PC-9 (cell line): ENCODE results near the gene TMEM250. TPM values are rescaled to one million over a fixed set of nuclear protein-coding genes. Genes with fewer than 3 reads are reported as not detected.
A peak's percentile ranks its signal among the peaks of the same experiment; 100 is the strongest.

Source experiments
- BruUV-seq: library from RNA; stranded (reverse); fragments of 400-500 nt; replicated peaks from 2 replicates; lab custom pipeline; 2021; lab: Mats Ljungman, UMichigan
- CTCF ChIA-PET: fragments of 300-600 bp; sonication (Branson Sonifier 250); formaldehyde crosslinking; loops from one replicate; lab custom pipeline; 2022; ENCODE audit warnings: antibody characterized with exemption; lab: Charles Lee
- POLR2A ChIA-PET: fragments of 300-600 bp; sonication (Branson Sonifier 250); formaldehyde crosslinking; loops from one replicate; lab custom pipeline; 2022; ENCODE audit warnings: antibody characterized with exemption; ENCODE audit not compliant: unreplicated experiment; lab: Charles Lee
- DNase-seq, 2 experiments: peaks; one replicate each; pipeline versions ENCODE4 v3.0.0 to v3.0.0-alpha.2; 2015 to 2022; ENCODE audit warnings: mixed read lengths in 1 of 2
- H2AFZ ChIP-seq: fragments of 200-600 bp; sonication (generic); 2 replicates; pipeline ENCODE4 v1.8.1; 2017; ENCODE audit warnings: antibody characterized with exemption
- H3F3A ChIP-seq: fragments of 200-600 bp; sonication (generic); 2 replicates; pipeline ENCODE4 v1.8.1; 2017; ENCODE audit warnings: antibody characterized with exemption, mild to moderate bottlenecking, low read depth; ENCODE audit not compliant: insufficient read depth
- H3K27ac ChIP-seq: fragments of 200-600 bp; sonication (generic); 2 replicates; pipeline ENCODE4 v1.6.1; 2016; ENCODE audit warnings: mixed run types
- H3K27me3 ChIP-seq: fragments of 200-600 bp; sonication (generic); 2 replicates; pipeline ENCODE4 v1.6.1; 2016; ENCODE audit warnings: low read depth, mixed run types; ENCODE audit not compliant: insufficient read depth
- H3K36me3 ChIP-seq: fragments of 200-600 bp; sonication (generic); 2 replicates; pipeline ENCODE4 v1.6.1; 2016; ENCODE audit warnings: low read depth, mixed run types
- H3K4me1 ChIP-seq: fragments of 200-600 bp; sonication (generic); replicated peaks from 2 replicates; pipeline ENCODE4 v1.6.1; 2016; ENCODE audit warnings: mixed run types; ENCODE audit not compliant: insufficient read depth
- H3K4me2 ChIP-seq: fragments of 200-600 bp; sonication (generic); 2 replicates; pipeline ENCODE4 v1.6.1; 2017; ENCODE audit warnings: mixed run types
- H3K4me3 ChIP-seq: fragments of 200-600 bp; sonication (generic); 2 replicates; pipeline ENCODE4 v1.6.1; 2016; ENCODE audit warnings: mixed run types
- H3K79me2 ChIP-seq: fragments of 200-600 bp; sonication (generic); 2 replicates; pipeline ENCODE4 v1.6.1; 2017; ENCODE audit warnings: low read depth, mixed run types
- H3K9me2 ChIP-seq: fragments of 200-600 bp; sonication (generic); 2 replicates; pipeline ENCODE4 v1.8.1; 2017; ENCODE audit warnings: mild to moderate bottlenecking; ENCODE audit not compliant: insufficient read depth
- H3K9me3 ChIP-seq: fragments of 200-600 bp; sonication (generic); 2 replicates; pipeline ENCODE4 v1.8.1; 2016; ENCODE audit warnings: low read depth; ENCODE audit not compliant: insufficient read depth
- H4K20me1 ChIP-seq: fragments of 200-600 bp; sonication (generic); 2 replicates; pipeline ENCODE4 v1.8.1; 2017; ENCODE audit not compliant: insufficient read depth
- CTCF ChIP-seq: fragments of 200-600 bp; sonication (generic); conservative IDR thresholded peaks from 2 replicates; pipeline ENCODE4 v1.6.1; 2017; ENCODE audit warnings: mixed run types, antibody characterized with exemption, mild to moderate bottlenecking, moderate library complexity
- EZH2 ChIP-seq: fragments of 200-600 bp; sonication (generic); IDR thresholded peaks from 2 replicates; pipeline ENCODE4 v1.8.0; 2017; ENCODE audit warnings: antibody characterized with exemption, low read depth
- intact Hi-C: fragments of 100-400 bp; cut with micrococcal nuclease; formaldehyde crosslinking; loops from one replicate; pipeline ENCODE4 v1.10.0; 2022; ENCODE audit not compliant: unreplicated experiment
- total RNA-seq: library from RNA; stranded (reverse); gene quantifications from 2 replicates; pipeline ENCODE4 v1.2.3, GENCODE V29; 2021

Gene TMEM250
- total RNA-seq, 1 experiment from 2014 or later: 73.8 TPM

GRCh38 chr9:136079211-136079915 lies 39.3 kb downstream of the TMEM250 start:
- Histone ChIP-seq H3K4me2 (peak overlapping the region; percentile 10; the same call in 1 of the 2 replicates), H4K20me1 (peaks cover 42% of the 10 kb centered on the region), H3K27me3 (no peaks in the 10 kb centered on the region), H3K4me1 (peaks cover 13% of the 10 kb centered on the region; the same call in 1 of the 2 replicates), H3K79me2 (0 out of 2 replicates have a peak, but pooled peaks cover 4% of the 10 kb centered on the region), H3F3A (peaks cover 5% of the 10 kb centered on the region; the same call in 1 of the 2 replicates), H3K9me3 (no peaks in the 10 kb centered on the region), H3K4me3 (no peak overlapping the region), H3K36me3 (no peaks in the 10 kb centered on the region), H3K9me2 (no peaks in the 10 kb centered on the region), H2AFZ (no peak overlapping the region), H3K27ac (no peak overlapping the region)
- BruUV-seq: no TSS peak
- intact Hi-C loops: loop anchor here (1.0 to 5.0 kb wide), 2 partner anchors 27 to 38 kb away; partner anchors contain the start of gene TMEM250
- CTCF ChIA-PET: interaction anchor here (0.6 to 1.0 kb wide), 2 partner anchors 49 to 267 kb away, joined by 3 read pairs; no protein-coding TSS in a partner anchor
- POLR2A ChIA-PET: interaction anchor here (0.6 kb wide), 1 partner anchor 27 kb away, joined by 8 read pairs; no protein-coding TSS in a partner anchor
- TF ChIP-seq EZH2: no peak
- TF ChIP-seq CTCF: no peak
- peak; percentile 72 to 90 for DNase-seq

DNA sequence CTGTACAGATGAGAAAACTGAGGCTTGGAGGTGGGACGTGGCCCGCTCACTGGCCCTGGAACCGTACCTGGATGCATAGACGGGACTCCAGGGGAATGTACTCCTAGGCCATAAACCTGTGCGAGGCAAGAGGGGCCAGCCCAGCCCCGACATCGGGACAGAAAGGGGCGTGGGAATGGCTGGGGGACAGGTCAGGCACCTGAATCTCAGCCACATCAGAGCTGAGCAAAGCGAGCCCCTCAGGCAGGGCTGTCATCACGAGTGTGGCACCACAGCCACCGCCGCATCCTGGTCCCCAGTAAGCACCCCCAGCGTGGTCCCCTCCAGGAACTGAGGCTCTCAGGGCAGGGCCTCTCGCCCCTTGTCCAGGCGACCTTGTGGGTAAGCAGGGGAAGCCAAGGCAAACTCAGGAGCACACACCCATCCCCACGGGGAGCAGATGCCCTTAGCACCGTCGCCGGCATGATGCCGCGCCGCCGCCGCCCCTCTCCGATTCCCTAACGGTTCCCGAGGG lies 40.1 kb downstream of the TMEM250 start:
- H3K9me3 ChIP-seq: no peaks in the 10 kb centered on the region
- peaks cover 5% of the 10 kb centered on the region; the same call in 1 of the 2 replicates for H3F3A ChIP-seq
- H3K79me2 ChIP-seq: 0 out of 2 replicates have a peak, but pooled peaks cover 4% of the 10 kb centered on the region
- no peak for DNase-seq
- intact Hi-C loops: loop anchor here (1.0 to 5.0 kb wide), 2 partner anchors 26 to 39 kb away; partner anchors contain the start of gene TMEM250
- no peak overlapping the region for H2AFZ ChIP-seq
- ChIA-PET CTCF (no interaction called here), POLR2A (interaction anchor here (0.6 kb wide), 1 partner anchor 27 kb away, joined by 8 read pairs; no protein-coding TSS in a partner anchor)
- no peak overlapping the region for H3K4me2 ChIP-seq
- H3K9me2 ChIP-seq: no peaks in the 10 kb centered on the region
- BruUV-seq: no TSS peak
- no peaks in the 10 kb centered on the region for H3K27me3 ChIP-seq
- peaks cover 13% of the 10 kb centered on the region; the same call in 1 of the 2 replicates for H3K4me1 ChIP-seq
- H3K36me3 ChIP-seq: no peaks in the 10 kb centered on the region
- no peak overlapping the region for H3K27ac ChIP-seq
- H4K20me1 ChIP-seq: peaks cover 45% of the 10 kb centered on the region
- H3K4me3 ChIP-seq: no peak overlapping the region
- TF ChIP-seq EZH2: no peak
- TF ChIP-seq CTCF: no peak

GRCh38 chr9:136078024-136078423 lies 40.7 kb downstream of the TMEM250 start:
- CTCF ChIA-PET: no interaction called here
- H3K27ac ChIP-seq: no peak overlapping the region

More at GRCh38 chr9:136078024-136078423, 40.7 kb downstream of the TMEM250 start:
- peaks cover 13% of the 10 kb centered on the region; the same call in 1 of the 2 replicates for H3K4me1 ChIP-seq
- no peaks in the 10 kb centered on the region for H3K9me3 ChIP-seq
- H3F3A ChIP-seq: peaks cover 5% of the 10 kb centered on the region; the same call in 1 of the 2 replicates
- 0 out of 2 replicates have a peak, but pooled peaks cover 4% of the 10 kb centered on the region for H3K79me2 ChIP-seq
- POLR2A ChIA-PET: no interaction called here
- H4K20me1 ChIP-seq: peaks cover 47% of the 10 kb centered on the region
- H3K4me2 ChIP-seq: no peak overlapping the region
- intact Hi-C loops: loop anchor here (5.0 kb wide), 1 partner anchor 39 kb away; the partner anchor contains the start of gene TMEM250
- H2AFZ ChIP-seq: no peak overlapping the region
- H3K36me3 ChIP-seq: no peaks in the 10 kb centered on the region
- H3K9me2 ChIP-seq: no peaks in the 10 kb centered on the region
- DNase-seq: no peak
- no peak for TF ChIP-seq EZH2
- TF ChIP-seq CTCF: no peak
- H3K27me3 ChIP-seq: no peaks in the 10 kb centered on the region
- no peak overlapping the region for H3K4me3 ChIP-seq
- BruUV-seq: no TSS peak
